A549 treated with dexamethasone at 1 μM for 4 hours (cell line): ENCODE measurements around the gene GABRA5. TPM values are rescaled to one million over a fixed set of nuclear protein-coding genes. Genes with fewer than 3 reads are reported as not detected.

Source experiments
- total RNA-seq: library from RNA; stranded (reverse); fragments of 200-300 nt; extraction: Qiagen RNA extraction; gene quantifications from 5 replicates; pipeline ENCODE4 v1.2.3, GENCODE V29; 2022

Gene GABRA5
- total RNA-seq, result 86.0 to 118 TPM (median 107 TPM) in 5 replicates

DNA sequence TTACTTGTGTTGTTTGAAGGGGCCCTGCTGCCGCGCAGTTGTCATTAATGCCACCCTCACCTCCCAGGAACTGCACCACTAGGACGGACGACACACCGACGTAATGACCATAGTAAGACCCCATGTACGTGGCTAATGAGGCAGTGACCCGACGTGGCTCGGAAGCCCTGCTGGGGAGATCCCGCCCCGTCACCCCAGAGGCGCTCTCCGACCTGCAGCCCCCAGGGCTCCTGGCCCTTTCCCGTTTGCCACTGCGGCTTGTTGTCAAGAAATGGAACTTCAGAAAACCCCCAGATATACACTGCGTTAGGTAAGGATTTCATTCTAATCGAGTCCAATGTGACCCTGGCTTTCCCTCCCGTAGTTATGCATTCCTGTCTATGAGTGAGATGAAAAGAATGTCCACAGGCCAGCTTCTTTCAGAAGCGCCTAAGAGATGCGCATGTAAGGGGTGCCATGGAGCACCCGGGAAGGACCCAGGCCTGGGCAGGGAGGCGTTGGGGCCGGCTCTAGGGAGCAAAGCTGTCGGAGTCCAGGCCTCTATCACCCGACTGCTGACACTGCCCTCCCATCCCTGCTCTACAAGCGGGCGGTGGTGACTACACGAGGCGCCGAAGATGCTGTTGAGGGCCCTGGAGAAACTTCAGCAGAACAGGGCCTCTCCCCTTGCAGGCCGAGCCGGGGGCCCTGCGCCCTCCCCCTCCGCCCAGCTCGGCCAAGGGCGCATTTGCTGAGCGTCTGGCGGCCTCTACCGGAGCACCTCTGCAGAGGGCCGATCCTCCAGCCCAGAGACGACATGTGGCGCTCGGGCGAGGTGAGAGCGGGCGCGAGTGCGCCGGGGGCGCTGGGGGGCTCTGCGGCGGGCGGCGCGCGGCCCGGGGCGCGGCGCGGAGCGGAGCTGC lies at the start of gene GABRA5:
GABRA5 (plus strand) TSS at position 765 of the 902 bp plus-strand sequence. CDS start 2,187 bp downstream, outside the sequence.

DNA sequence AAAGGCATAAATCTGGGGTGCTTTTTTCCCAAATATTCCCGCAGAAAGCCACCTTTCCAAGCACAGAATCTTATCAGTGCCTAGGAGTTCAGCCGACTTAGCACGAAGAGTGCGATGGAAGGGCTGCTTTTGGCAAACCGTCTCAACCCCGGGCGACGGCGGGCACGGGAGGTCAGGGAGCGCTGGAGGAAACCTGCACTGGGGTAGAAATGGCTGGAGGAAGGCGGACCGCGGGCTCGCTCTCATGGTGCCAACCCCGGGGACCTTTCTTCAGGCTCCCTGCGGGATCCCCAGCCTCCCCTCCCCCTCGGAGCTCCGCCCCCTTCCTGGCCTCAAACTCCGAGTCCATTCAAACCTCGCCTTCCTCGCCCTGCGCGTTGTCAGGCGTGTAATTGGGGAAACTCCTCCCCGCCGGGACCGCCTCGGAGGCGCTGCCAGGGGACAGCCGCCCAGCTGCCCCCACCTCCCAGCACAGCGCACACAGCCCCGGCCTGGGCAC lies 103.9 kb downstream of the GABRA5 start, which contains the start of gene GABRG3:
GABRG3 (plus strand) TSS at position 470 of the 499 bp plus-strand sequence.

Other genes starting within 250 kb of the GABRA5 start
- 61.6 to 98.3 TPM (median 85.1 TPM) in 5 replicates for gene GABRB3, start 94.0 kb upstream of the GABRA5 start, total RNA-seq
- 0.24 to 0.49 TPM (median 0.38 TPM) in 5 replicates for gene GABRG3, start 104.1 kb downstream of the GABRA5 start, total RNA-seq